ENCODE data around the gene DCHS1.

- TF ChIP-seq CTCF (IDR thresholded peaks at IDR 0.05 in 8 of 11, conservative IDR thresholded peaks at IDR 0.05 in 3 of 11), result no peak
- TF ChIP-seq POLR2A (IDR thresholded peaks at IDR 0.05), result no peak
- no peak for TF ChIP-seq POLR2AphosphoS5 (IDR thresholded peaks at IDR 0.05)
Observed at GRCh38 chr11:6657346-6657745, 1.7 kb upstream of the DCHS1 start.

Measured in spleen (tissue), 7 donors.